Activated CD8-positive, alpha-beta T cell treated with anti-CD3 and anti-CD28 coated beads for 36 hours (primary cell): Measurements from ENCODE around the gene CUEDC2. TPM values are rescaled to one million over a fixed set of nuclear protein-coding genes. Genes with fewer than 3 reads are reported as not detected.

Experiments used
- ATAC-seq: fragments of 200-7000 bp; cut with Tn5 transposase; one replicate; pipeline ENCODE4 v1.10.0; 2021; ENCODE audit warnings: mild to moderate bottlenecking, moderate library complexity
- CTCF ChIA-PET: fragments of 350-600 bp; sonication (Branson Sonifier 250); formaldehyde crosslinking; loops from one replicate; lab custom pipeline; 2021; ENCODE audit warnings: antibody characterized with exemption; lab: Charles Lee
- POLR2A ChIA-PET: fragments of 350-600 bp; sonication (Branson Sonifier 250); formaldehyde crosslinking; loops from one replicate; lab custom pipeline; 2021; ENCODE audit warnings: antibody characterized with exemption; lab: Charles Lee
- DNase-seq: peaks from one replicate; pipeline ENCODE4 v3.0.0-alpha.2; 2020
- H3K27ac Mint-ChIP-seq: one replicate; pipeline ENCODE4 v1.8.0; 2021; ENCODE audit warnings: mild to moderate bottlenecking, mixed read lengths
- H3K27me3 Mint-ChIP-seq: one replicate; pipeline ENCODE4 v1.8.0; 2021; ENCODE audit warnings: mixed read lengths
- H3K36me3 Mint-ChIP-seq: one replicate; pipeline ENCODE4 v1.8.0; 2021; ENCODE audit warnings: low read depth, mixed read lengths
- H3K4me1 Mint-ChIP-seq: one replicate; pipeline ENCODE4 v1.8.0; 2021; ENCODE audit warnings: low read depth, mixed read lengths
- H3K4me3 Mint-ChIP-seq: one replicate; pipeline ENCODE4 v1.8.0; 2021; ENCODE audit warnings: mild to moderate bottlenecking, moderate library complexity, mixed read lengths
- H3K9me3 Mint-ChIP-seq: one replicate; pipeline ENCODE4 v1.8.0; 2021; ENCODE audit warnings: mixed read lengths
- CTCF ChIP-seq: fragments of 200-600 bp; IDR thresholded peaks from one replicate; pipeline ENCODE4 v1.8.0; 2022; ENCODE audit warnings: antibody characterized with exemption, mild to moderate bottlenecking
- intact Hi-C: fragments of 100-400 bp; cut with micrococcal nuclease; formaldehyde crosslinking; loops from one replicate; pipeline ENCODE4 v1.10.0; 2022
- total RNA-seq, 2 experiments: library from RNA; stranded (reverse); gene quantifications; one replicate each; pipeline ENCODE4 v1.2.3, GENCODE V29; 2021

The CUEDC2 gene
- total RNA-seq, 2 experiments from 2014 or later: 71.8 to 76.4 TPM

- no peak for TF ChIP-seq CTCF
- ChIA-PET CTCF (interaction anchor here (0.7 to 15.2 kb wide), 12 partner anchors 8 to 170 kb away, joined by 3 to 143 read pairs (median 16); partner anchors contain the start of genes C10orf95, CUEDC2, ELOVL3 and FBXL15), POLR2A (interaction anchor here (0.9 to 9.1 kb wide), 10 partner anchors 8 to 262 kb away, joined by 3 to 107 read pairs (median 16); partner anchors contain the start of genes C10orf95, CUEDC2 and FBXL15)
- Mint-ChIP-seq H3K27ac (peak overlapping the region; percentile 98), H3K4me1 (peaks cover 57% of the 10 kb centered on the region), H3K36me3 (peaks cover 69% of the 10 kb centered on the region), H3K9me3 (no peaks in the 10 kb centered on the region), H3K27me3 (no peaks in the 10 kb centered on the region), H3K4me3 (peak overlapping the region; percentile 93)
- intact Hi-C loops: no loop called here
- ATAC-seq (no peak), DNase-seq (no peak)
Observed at GRCh38 chr10:102397222-102398171, 34.9 kb downstream of the CUEDC2 start.

- DNase-seq (no peak), ATAC-seq (no peak)
- intact Hi-C loops: no loop called here
- ChIA-PET POLR2A (interaction anchor here (0.9 to 9.1 kb wide), 6 partner anchors 9 to 245 kb away, joined by 3 to 107 read pairs (median 46); partner anchors contain the start of genes C10orf95, CUEDC2 and FBXL15), CTCF (interaction anchor here (1.3 to 15.2 kb wide), 9 partner anchors 10 to 187 kb away, joined by 3 to 143 read pairs (median 6); partner anchors contain the start of genes C10orf95, ELOVL3 and FBXL15)
- H3K27ac Mint-ChIP-seq: peak overlapping the region; percentile 98
- peaks cover 55% of the 10 kb centered on the region for H3K4me1 Mint-ChIP-seq
- H3K9me3 Mint-ChIP-seq: no peaks in the 10 kb centered on the region
- no peak for TF ChIP-seq CTCF
- peak overlapping the region; percentile 93 for H3K4me3 Mint-ChIP-seq
- H3K27me3 Mint-ChIP-seq: no peaks in the 10 kb centered on the region
- H3K36me3 Mint-ChIP-seq: peaks cover 62% of the 10 kb centered on the region
Observed at GRCh38 chr10:102396730-102397151, 35.6 kb downstream of the CUEDC2 start.

GRCh38 chr10:102396317-102396650 is 36.1 kb downstream of the CUEDC2 start:
- no peak for DNase-seq
- ATAC-seq: no peak
- peaks cover 58% of the 10 kb centered on the region for H3K36me3 Mint-ChIP-seq
- peaks cover 55% of the 10 kb centered on the region for H3K4me1 Mint-ChIP-seq
- ChIA-PET POLR2A (interaction anchor here (4.0 to 9.1 kb wide), 5 partner anchors 9 to 82 kb away, joined by 14 to 107 read pairs (median 49); partner anchors contain the start of genes C10orf95 and FBXL15), CTCF (interaction anchor here (1.3 to 15.2 kb wide), 6 partner anchors 11 to 187 kb away, joined by 3 to 143 read pairs (median 3); partner anchors contain the start of gene FBXL15)
- H3K27ac Mint-ChIP-seq: peak overlapping the region; percentile 98
- intact Hi-C loops: no loop called here
- peak overlapping the region; percentile 93 for H3K4me3 Mint-ChIP-seq
- H3K27me3 Mint-ChIP-seq: no peaks in the 10 kb centered on the region
- no peak for TF ChIP-seq CTCF
- no peaks in the 10 kb centered on the region for H3K9me3 Mint-ChIP-seq

GRCh38 chr10:102395400-102396316 is 36.7 kb downstream of the CUEDC2 start, which contains the start of gene NFKB2:
NFKB2 (plus strand) TSS chr10:102395705; CDS start chr10:102395960, 255 bp downstream.
- DNase-seq (peak; percentile 93), ATAC-seq (peak; percentile 33)
- ChIA-PET POLR2A (interaction anchor here (1.0 to 9.1 kb wide), 16 partner anchors 10 to 169 kb away, joined by 4 to 107 read pairs (median 14); partner anchors contain the start of genes C10orf95, CUEDC2, ELOVL3 and FBXL15), CTCF (interaction anchor here (1.0 to 15.2 kb wide), 15 partner anchors 8 to 188 kb away, joined by 3 to 143 read pairs (median 8); partner anchors contain the start of genes C10orf95, ELOVL3 and FBXL15)
- intact Hi-C loops: loop anchor here (2.0 kb wide), 2 partner anchors 83 to 151 kb away; partner anchors contain the start of gene GBF1
- peaks cover 55% of the 10 kb centered on the region for H3K4me1 Mint-ChIP-seq
- H3K36me3 Mint-ChIP-seq: peaks cover 54% of the 10 kb centered on the region
- no peaks in the 10 kb centered on the region for H3K27me3 Mint-ChIP-seq
- H3K9me3 Mint-ChIP-seq: no peaks in the 10 kb centered on the region
- TF ChIP-seq CTCF: no peak
- H3K4me3 Mint-ChIP-seq: peak within 1 kb of the TSS; percentile 93
- peak within 1 kb of the TSS; percentile 98 for H3K27ac Mint-ChIP-seq
